GM21825 (cell line): Measurements from ENCODE around the gene FASLG.
"Not testable (repeated sequence)": the region's sequence is repeated elsewhere in the genome, so short reads cannot be mapped to it uniquely, and the experiment has no call there.

Source experiments
- ATAC-seq: cut with Tn5 transposase; IDR thresholded peaks from one replicate; pipeline ENCODE4 v1.9.1; 2021; ENCODE audit warnings: mild to moderate bottlenecking, moderate library complexity; ENCODE audit not compliant: unreplicated experiment

The FASLG gene, protein sequence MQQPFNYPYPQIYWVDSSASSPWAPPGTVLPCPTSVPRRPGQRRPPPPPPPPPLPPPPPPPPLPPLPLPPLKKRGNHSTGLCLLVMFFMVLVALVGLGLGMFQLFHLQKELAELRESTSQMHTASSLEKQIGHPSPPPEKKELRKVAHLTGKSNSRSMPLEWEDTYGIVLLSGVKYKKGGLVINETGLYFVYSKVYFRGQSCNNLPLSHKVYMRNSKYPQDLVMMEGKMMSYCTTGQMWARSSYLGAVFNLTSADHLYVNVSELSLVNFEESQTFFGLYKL

DNA sequence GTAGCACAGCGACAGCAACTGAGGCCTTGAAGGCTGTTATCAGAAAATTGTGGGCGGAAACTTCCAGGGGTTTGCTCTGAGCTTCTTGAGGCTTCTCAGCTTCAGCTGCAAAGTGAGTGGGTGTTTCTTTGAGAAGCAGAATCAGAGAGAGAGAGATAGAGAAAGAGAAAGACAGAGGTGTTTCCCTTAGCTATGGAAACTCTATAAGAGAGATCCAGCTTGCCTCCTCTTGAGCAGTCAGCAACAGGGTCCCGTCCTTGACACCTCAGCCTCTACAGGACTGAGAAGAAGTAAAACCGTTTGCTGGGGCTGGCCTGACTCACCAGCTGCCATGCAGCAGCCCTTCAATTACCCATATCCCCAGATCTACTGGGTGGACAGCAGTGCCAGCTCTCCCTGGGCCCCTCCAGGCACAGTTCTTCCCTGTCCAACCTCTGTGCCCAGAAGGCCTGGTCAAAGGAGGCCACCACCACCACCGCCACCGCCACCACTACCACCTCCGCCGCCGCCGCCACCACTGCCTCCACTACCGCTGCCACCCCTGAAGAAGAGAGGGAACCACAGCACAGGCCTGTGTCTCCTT is at the start of gene FASLG:
Gene FASLG (plus strand): TSS at position 233 of the 583 bp plus-strand sequence. CDS start 99 bp downstream, at position 332.
- ATAC-seq, result no peak

DNA sequence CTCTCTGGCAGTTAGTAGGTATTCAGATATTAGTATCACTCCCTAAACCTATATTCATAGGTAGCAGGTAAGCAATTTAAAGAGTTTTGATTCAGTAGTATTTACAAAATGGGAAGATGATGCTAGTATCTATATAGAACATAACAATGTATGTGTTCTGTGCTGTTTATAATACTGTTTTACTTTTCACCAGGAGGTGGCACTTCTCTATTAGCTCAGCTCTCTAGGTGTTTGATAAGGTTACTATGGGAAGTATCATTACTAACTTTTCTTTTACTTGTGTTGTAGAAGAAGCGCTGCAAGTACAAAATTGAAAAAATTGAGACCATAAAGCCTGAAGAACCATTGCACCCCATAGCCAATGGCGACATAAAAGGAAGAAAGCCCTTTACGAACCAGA is 49.4 kb upstream of the FASLG start:
- no peak for ATAC-seq

DNA sequence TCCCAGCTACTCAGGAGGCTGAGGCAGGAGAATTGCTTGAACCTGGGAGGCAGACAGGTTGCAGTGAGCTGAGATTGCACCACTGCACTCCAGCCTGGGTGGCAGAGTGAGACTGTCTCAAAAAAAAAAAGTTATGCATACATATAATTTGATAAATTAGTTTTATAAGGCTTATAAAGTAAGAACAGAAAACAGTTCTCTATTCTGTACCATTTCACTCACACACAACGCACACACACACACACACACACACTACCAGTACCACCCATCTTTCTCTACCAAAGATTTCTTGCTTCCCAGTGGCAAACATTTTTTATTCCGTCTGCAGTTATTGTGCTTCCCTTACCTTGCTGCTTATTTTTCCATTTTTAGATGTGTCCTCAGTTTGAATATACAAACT is 46.4 kb upstream of the FASLG start:
- ATAC-seq, result no peak

DNA sequence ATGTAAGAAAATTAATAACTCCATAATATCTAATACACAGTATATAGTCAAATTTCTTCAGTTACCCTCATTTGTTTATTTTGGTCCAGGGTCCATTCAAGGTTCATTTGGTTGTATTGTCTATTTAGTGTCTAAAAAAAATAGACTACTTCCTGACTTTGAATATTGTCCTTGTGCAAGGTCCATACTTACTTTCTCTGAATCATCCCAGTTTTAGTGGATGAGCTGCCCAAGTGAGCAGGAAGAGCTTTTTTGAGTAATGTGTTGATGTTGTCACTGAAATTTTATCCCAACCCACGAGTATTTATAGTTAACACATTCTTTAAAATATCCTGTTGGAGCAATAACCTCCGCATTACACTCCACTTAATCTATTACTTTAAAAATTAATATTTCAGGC is 45.6 kb upstream of the FASLG start:
- no peak for ATAC-seq

DNA sequence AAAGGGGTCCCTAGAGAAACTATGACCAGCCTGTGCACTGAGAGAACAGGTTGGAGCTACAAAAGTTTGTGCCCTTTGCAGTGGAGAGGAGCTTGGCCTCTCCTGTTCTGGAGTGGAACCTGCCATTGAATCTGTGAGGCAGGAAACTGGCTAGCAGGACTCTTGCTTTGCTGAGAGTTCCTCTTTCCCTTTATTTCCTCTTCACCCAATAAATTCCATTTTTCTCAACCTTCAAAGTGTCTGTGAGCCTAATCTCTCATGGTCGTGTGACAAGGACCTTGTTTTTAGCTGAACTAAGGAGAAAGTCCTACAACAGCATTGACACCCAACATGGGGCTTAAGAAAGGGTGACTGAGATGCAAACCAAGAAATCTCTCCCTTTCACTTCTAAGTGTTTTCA is 42.7 kb upstream of the FASLG start:
- ATAC-seq, result no peak

DNA sequence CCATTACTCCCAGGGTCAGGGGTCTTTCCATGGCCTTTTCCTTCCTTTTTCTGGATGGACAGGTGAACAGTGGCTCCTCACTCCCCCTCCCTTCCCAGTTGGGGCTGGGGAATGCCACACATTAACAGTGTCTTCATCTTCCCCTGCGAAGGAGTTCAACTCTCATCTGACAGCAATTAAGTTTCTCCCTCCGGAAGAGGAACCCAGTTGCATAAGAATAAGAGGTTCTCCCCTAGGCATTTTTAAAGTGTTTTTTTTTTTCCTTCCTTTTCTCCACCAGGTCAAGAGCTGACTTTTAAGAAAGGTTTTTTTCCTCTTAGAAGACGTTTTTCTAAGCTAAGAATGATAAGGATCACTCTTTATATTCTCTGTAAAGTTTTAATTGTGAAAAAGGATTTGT is 42.3 kb upstream of the FASLG start:
- no peak for ATAC-seq

DNA sequence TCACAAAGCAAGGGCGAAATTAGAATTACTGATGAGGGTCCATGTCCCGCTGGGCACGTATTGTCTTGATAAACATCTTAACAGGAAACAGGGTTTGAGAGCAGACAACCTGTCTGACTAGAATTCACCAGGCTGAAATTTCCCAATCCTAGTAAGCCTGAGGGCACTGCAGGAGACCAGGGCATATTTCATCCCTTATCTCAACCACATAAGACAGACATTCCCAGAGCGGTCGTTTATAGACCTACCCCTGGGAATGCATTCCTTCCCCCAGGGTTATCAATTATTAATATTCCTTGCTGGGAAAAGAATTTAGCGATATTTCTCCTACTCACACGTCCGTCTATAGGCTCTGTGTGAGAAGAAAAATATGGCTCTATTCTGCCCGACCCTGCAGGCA is 38.3 kb upstream of the FASLG start:
- ATAC-seq, result not testable (repeated sequence)

DNA sequence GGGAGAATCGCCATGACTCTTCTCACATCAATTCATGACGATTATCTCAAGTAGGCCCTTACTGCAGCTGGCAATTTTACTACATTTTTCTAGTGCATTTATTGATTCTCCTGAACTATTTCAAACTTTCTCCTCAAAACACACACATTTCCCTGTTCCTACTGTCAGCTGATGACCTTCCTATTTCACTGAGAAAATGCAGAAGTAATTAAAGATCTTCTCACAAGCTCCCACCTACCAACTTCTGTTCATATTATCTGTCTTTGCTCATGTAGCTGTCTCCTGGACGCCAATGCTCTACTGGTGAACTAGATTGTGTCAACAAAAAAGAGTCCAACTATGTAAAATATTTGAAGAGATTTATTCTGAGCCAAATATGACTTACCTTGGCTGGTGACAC is 36.4 kb upstream of the FASLG start:
- no peak for ATAC-seq

DNA sequence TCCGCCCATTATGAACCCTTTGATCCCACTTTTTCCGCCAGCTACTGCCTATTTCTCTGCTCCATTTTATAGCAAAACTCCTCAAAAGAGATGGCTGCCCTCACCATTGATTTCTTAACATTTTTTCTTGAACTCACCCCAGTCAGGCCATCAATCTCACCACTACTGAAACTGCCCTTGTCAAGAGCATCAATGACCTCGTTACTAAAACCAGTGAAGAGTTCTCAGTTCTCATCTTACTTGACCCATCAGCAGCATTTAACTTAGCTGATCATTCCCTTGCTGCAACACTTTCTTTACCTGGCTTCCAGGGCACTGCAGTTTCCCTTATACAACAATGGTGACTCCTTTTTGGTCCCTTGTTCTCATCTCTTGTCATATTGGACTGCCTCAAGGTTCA is 35.2 kb upstream of the FASLG start:
- ATAC-seq, result no peak

DNA sequence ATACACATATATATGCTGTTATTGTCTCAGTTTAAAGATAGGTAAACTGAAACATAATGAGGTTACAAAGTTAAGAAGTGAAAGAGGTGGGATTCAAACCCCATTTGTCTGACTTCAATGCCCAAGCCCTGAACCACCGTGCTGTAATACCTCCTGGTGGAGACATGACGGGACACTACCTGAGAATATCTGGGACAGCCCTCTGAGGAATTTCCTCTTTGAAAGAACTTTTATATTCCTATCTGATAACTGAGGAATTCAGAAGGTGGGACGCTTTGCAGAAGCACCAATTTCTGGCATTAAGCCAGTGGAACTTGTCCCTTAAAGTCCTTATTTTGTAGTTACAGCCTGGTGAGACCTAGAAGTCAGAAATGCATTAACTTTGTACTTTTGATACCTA is 32.1 kb upstream of the FASLG start:
- no peak for ATAC-seq

DNA sequence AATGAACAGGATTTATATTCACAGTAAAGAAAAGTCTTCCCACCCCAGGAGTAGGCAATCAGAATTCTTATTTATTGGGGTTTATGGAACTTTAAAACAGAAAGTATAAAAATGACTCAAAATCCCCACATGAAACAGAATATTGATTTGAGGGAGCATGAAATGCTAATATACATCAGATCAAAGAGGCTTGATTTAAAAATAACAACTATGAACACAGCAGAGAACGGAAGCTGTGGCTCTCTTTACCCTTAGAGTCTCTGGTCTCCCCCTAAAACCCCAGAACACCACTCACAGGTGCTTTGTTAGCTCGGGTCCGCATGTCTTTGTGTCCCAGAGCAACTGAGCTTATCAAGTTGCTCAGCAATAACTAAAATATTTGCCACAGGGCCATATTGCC is 31.2 kb upstream of the FASLG start:
- ATAC-seq, result no peak

DNA sequence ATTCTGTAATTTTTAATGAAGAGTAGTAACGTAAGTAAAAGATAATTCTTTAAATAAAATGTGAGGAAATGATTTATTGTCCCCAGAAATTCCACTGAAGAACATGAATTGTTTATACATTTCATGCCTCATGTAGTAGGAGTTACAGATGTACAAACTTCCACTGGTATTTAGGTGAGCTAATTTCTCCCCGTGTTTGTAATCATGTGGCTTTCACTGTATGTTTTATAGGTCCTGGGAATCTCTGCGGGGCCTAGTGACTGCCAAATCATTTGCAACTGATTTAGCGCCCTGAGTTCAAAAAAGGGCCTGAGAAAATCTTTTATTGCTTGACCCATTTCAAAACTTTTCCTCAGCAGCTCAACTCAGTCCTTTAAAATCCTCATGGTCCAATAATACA is 30.5 kb upstream of the FASLG start:
- ATAC-seq, result no peak

DNA sequence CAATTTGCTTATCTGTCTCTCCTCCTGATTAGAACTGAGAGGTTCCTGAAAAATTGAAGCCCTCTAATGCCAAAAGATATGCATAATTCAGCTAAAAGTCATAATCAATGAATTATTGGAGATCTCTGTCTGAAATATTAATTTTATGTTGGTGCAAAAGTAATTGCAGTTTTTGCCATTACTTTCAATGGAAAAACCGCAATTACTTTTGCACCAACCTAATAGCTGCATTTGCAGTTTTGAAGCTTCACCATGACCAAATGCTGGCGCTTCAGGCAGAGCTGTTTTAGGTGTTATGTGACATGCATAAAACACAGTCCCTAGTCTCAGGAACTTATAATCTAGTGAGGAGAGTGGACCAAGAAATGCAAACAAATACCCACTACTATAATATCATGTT is 29.7 kb upstream of the FASLG start:
- ATAC-seq, result no peak

DNA sequence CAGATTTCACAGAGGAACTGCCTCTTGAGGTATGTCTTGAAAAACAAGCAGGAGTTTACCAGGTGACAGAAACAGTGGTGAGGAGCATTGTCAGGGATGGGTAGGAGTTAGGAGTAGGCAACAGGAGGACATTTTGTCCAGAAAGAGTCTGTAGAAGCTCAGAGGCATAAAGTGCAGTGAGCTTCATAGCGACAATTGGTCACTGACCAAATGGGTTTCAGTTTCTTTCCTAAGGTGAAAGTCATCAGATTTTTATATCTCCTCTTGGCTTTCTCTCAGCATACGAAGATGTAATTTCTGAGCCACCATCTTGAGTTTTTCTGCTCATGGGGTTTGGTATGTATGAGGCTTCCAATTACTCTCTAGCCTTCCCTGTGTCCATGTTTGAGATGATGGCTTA is 29.3 kb upstream of the FASLG start:
- no peak for ATAC-seq

DNA sequence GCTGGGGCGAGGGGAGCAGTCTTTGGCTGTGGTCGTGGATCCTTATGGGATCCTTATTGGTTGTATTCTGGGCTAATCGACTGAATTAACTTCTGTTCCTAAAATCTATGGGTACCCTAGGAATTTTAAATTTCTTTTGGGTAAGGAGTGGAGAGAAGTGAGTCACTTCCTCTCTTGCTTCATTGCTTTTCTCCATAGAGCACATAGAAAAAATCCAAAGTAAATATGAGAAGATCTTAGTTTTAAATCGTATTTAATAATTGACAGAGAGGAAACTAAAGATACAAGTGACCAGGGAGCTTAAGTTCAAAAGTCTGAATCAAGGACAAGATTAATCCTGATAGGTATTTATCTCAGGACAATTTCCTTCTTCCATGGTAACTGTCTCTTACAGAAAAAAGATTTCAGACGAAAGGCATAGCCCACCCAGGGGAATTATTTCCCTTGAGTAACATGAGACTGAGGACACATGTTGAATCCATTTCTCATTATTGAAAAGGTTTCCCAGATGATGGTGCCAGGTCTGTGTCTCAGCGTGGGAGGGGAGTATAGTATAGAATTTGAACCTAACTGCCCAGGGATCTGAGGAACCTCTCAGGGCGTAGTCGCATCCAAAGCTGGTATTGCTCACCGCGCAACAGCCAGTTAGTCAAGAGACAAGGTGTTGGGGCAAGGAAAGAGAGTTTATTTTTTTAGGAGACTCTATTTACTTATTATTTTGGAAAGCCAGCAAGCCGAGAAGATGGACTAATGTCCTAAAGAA is 28.7 kb upstream of the FASLG start:
- ATAC-seq, result no peak

DNA sequence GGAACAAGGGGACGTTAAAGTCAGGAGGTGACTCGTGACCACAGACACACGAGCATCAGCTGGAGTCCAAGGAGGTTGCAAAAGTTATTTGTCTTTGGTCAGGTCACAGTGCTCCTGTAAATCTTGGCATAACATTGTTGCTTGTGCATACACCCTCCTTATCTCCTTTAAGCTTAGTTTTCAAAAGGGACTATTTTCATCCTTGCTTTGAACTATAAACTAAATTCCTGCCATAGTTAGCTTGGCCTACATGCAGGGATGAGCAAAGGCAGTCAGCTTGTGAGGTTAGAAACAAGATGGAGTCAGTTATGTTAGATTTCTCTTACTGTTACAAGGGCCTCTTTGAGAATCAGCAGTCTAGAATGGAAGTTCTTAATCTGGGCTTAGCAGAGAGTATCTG is 28.0 kb upstream of the FASLG start:
- no peak for ATAC-seq

DNA sequence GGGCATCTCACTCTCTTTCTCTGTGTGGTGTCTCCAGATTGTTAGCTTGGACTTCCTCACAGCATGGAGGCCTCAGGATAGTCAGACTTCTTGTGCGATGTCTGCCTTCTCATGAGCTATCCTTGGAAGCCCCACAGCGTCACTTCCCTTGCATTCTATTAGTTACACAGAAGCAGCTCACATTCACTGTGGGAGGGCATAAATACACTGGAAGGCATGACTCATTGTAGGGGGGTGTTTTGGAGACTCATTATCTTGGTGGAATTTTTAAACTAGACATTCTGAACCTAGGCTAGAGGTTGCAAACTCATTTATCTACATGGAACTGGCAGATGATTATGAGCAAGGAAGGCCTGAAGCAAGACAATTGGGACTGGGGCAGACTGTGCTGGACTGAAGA is 21.4 kb upstream of the FASLG start:
- ATAC-seq, result no peak

DNA sequence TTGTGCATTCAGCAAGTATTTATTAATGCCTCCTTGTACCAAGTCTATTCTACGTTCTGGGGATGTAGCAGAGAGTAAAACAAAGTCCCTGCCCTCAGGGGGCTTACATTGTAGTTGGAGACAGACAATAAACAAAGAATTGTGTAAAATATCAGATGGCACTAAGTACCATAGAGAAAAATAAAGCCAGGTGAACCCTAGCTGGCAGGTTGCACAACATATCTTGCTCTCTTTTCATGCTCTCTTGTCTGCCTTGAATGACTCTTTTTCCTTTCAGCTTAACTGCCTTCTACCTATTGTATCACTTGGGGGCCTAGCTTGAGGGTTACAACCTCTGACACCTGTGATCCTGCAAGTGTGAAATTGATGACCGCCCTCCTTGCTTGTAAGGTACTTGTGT is 20.7 kb upstream of the FASLG start:
- no peak for ATAC-seq

DNA sequence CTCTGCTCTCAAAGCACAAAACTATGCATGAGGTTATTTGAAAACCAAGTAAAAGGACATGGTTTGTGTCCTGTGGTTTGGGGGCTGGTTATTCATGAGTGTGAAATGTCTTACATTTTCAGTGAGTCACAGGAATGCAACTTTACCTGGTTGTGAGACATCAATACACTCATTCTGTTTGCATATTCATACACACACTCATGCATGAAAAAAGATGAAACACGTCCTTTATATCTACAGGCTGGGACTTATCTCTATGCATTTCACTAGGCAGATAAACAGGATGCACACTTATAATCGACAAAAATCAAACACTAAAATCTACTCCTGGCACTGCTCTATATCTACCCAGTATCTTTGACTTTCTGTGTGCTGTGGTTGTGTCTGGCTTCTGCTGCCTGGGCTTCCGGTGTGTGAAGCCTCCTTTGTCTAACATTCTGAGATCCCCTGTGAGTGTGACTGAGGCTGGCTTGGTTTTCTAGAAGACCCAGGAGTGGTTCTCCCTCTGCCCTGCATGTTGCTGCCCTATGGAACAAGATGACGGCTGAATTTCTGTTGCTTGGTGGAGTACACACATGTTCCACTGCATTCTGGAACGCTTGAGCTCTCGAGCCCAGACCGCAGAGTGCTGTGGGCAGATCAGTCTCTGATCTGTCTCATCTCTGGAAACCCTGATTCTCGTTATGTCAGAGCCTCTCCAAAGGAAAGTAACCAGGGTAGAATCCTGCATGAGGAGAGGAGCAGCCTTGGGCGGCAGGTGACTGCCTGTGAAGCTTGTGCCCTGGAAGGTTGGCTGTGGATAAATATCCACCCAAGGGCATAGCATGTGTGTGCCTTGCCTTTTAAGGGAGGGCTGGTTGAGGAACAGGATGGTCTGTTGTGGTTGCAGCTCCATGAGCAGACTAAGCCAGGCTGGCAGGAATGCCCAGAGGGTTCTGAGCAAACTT is 19.7 kb upstream of the FASLG start:
- ATAC-seq, result peak; percentile 50

DNA sequence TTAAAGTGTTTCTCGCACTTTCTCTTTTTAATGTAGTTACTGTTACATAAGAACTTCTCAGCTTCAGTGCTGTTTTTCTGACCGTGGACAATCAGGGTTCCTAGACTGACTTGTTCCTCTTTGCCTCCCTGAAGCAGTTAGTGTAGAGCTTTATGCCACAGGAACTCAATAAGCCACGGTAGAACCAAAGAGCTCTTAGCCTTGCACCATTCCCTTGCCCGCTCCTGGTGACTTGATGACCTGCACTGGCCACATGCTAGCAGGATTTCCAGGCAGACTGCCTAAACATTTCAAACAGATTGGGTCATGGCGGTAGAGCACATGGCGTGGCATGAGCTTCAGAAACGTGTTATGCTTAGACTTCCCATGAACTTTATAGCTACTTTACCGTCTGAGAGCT is 18.8 kb upstream of the FASLG start:
- no peak for ATAC-seq

DNA sequence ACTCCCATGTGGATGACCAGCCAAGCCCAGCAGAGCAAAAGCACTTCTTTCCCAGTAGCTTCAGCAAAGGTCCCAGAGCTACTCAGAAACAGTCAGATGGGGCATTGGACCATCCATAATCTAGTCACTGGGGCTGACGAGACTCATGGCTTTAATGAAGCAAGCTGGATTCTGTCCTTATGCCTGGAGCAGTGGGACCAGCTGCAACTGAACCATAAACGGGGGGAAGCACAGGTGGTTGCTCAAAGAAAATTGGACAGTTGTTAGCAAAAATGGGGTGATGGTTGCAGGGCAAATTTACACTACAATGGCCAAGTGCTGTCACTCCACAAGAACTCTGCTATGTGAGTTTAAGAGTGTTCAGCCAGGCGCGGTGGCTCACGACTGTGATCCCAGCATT is 17.4 kb upstream of the FASLG start:
- ATAC-seq, result no peak
